SKM-1 (cell line): Measurements from ENCODE around the gene C4orf50.

Experiments used
- DNase-seq: peaks from one replicate; lab custom pipeline; 2025; ENCODE audit not compliant: unreplicated experiment; lab: John Stamatoyannopoulos, UW

The C4orf50 gene

DNA sequence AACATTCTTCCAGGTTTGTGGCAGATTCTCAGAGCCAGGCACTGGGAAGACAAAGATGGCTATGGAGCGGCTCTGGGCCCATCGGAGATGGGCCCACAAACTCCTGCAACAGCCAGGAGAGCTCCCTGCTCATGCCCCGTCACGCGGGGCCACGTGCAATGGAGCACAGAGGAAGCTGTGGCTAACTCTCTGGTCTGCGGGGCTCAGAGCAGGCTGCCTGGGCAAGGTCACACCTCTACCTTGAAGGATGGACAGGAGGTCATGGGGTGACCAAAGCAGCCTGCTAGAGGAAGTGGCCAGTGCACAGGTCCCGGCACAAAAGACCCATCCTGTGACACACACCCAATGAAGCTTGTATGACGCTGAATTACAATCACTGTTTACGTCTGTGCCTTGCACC, 45.2 kb downstream of the C4orf50 start:
- no peak for DNase-seq

DNA sequence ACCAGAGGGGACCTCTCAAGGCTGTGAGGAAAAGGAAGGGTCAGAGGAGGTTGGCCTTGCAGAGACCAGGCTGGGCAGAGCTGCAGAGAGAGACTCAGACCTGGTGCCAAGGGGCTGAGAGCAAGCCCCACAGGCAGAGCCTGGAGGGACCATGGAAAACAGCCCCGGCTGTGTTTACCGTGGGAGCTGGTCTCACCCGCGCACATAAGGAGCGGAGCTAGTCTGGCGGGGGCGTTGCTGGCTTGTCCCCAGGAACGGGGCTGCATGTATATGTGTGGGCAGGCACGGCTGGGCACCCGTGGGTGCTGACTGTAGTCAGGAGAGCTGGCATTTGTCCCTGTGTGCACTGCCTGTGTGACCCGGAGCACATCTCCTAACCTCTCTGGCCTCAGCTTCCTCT, 45.7 kb downstream of the C4orf50 start:
- no peak for DNase-seq

DNA sequence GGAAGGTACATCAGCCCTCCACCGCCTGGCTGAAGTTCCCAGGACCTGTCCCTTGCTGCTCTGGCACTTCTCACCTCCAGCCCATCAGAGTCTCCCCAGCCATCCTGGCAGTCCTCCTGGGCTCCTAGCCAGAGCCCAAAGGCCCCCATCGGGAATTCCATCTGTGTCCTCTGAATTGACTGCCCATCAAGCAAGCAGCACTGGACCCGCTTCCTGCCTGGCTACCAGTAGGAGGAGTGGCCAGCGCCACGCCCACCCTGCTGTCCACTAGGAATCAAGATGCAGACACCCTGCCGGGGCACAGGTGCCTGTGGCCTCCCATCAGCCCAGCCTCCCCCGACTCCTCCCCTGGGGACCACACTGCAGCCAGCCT, 47.2 kb downstream of the C4orf50 start:
- DNase-seq, result no peak

DNA sequence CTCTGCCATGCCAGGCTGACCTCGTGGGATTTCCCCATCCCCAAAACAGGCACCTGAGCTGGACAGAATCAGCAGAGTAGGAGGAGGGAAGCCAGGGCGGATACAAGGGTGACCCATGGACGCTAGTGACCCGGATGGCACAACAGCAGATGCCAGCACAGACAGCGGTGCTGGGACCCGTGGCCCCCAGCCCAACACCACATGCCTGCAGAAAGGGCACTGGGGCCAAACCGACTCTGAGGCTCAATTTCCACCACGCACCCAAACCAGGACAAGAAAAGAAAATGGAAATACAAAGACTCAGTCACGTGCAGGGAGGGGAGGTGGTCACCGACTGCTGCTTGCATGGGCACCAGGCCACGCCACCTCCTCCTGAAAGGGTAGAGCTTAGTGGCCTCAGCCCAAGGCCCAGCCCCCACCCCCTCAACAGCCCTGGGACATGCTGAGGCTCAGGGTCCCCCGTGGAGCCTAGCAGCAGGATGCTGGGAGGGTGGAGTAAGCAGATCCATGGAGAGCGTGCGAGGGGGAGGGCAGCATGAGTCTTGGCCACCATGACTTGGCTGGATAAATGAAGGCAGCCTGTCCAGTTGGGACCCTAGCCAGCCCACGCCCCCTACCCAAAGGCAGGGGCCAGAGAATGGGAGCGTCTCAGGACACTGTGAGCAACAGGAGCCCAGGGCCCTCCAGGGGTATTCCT, 47.7 kb downstream of the C4orf50 start:
- no peak for DNase-seq

DNA sequence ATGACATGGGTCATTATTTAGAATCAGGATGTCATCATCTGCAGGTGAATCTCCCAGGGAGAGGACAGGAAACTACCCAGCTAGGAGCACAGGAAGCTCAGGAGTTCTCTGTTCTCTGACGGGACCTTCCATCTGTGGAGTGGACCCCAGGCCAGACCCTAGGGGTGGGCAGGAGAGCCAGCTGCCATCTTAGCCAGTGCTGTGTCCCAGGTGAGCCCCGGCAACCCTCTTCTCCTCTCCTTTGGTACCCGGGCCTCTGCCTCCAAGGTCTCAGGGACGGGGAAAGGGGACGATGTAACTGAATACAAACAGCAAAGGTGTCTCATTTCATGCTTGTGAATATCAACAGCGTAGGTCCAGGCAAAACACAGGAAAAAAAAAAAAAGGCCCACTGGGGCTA, 48.5 kb downstream of the C4orf50 start:
- DNase-seq, result no peak

DNA sequence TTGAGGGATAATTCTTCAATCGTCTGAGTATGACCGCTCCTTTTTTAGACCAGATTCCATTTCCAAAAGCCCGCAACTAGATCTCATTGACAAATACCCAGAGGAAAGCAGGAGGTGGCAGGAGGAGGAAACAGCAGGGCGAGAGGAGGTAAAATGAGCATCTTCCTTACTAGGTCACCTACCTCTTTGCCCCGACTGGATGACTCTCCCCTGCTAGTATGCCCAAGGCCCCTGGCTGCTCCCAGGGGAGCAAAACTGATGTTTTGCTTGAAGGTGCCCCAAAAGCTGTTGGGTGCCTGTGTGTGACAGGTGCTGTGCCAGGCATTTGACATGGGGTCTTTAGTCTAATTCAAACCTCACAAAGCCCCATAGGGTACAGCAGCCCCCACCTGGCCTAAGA, 48.9 kb downstream of the C4orf50 start:
- no peak for DNase-seq

DNA sequence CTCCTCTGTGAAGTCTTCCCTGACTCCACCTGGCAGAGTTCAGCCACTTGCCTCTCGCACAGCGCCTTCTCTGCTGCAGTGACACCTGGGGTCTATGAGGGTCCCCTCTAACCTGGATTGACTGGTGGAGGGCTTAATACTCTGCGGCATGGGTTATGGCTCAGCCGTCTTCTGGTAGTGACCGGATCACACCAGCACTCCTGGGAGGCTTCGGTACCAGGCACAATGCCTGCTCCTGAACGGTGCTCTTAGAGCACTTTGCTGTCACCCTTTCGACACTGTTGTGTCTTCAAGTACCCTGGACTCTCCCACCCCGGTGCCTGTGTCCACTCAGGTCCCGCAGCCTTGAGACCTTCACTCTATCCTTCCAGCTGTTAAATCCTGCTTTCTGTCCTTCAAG, 50.0 kb downstream of the C4orf50 start:
- no peak for DNase-seq

DNA sequence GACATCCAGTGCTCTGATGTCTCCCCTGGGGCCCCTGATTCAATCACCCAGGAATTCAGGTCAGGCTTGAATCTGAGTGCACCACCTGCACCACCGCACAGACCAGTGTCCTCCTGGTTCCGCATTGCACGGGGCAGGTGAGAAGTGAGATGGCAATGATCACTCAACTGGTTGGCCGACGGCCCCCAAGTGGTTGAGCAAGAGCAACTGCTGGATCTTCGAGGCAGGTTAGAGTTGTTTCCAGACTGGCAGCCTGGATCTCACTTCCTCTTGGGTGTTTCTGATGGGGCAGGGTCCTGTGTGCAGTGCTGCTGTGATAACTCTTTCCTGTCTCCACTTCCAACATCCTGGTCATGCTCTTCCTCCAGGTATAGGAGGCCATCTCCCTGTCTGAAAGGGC, 50.4 kb downstream of the C4orf50 start:
- DNase-seq, result no peak

DNA sequence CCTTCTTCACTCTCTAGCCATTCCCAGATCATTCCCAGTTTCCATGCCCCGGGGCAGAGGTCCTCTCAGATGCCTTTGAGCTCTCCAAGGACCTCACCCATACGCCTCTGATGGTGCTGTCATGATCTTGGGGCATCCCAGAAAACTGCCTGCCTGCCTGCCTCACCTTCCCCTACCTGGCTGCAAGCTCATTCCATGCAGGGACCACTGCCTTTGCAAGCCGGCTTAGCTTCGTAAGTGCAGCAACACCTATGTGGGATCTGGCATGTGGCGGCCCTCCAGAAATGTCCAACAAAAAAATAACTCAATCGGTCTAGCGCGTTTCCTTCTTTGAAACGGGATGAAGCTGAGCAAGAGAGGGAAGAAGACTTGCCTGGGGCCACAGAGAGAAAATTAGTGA, 53.0 kb downstream of the C4orf50 start:
- DNase-seq, result no peak

DNA sequence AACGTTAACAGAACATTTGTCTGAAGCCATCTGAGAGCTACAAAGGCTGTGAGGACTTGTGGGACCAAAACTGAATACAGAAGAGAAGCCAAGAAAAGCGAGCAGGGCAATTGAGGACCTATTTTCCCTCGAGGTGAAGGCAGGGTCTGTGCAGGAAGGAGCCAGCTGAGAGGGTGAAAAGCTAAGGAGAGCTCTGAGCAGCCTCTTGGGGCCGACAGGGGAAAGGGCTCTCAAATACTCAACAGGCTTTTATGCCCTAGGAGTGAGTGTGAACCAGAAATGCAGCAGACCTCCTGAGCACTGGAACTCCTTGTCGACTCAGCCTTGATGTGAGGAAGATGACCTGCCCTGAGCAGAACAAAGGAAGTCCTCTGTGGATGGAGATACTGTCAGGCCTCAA, 54.2 kb downstream of the C4orf50 start:
- DNase-seq, result no peak

DNA sequence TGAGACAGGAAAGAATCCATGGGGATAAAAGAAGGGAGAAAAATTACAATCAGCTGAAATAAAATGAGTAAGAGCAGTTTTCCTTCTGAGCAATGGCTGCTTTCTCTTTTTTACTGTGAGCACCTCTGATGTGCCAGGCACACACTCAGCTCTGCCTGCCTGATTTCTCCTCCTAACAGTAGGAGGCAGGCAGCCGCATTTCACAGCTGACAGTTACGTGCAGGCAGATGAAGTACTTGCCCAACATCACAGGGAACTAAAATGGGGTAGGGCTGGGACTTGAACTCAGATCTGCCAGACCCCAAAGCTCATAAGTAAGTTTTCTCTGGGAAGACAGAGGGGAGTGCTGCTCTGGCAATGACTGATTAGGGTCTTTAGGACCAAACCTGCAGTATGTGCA, 54.6 kb downstream of the C4orf50 start:
- no peak for DNase-seq

DNA sequence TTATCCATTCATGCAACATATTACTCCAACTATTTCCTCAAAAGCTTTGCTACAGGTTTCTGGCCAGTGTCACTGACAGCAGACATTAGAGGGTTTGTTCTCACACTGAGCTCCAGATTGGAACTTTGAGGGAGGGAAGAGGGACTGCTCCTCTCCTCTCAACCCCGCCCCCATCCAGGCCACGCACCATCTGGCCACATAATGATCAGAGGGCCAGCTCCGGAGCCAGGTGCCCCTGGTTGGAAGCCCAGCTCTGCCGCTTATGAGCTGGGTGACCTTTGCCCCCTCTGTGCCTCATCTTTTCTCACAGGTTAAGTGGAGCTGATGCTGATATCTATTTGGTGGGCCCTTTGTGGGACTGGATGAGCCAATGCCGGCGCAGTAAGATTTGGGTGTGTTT, 55.8 kb downstream of the C4orf50 start:
- DNase-seq, result no peak

DNA sequence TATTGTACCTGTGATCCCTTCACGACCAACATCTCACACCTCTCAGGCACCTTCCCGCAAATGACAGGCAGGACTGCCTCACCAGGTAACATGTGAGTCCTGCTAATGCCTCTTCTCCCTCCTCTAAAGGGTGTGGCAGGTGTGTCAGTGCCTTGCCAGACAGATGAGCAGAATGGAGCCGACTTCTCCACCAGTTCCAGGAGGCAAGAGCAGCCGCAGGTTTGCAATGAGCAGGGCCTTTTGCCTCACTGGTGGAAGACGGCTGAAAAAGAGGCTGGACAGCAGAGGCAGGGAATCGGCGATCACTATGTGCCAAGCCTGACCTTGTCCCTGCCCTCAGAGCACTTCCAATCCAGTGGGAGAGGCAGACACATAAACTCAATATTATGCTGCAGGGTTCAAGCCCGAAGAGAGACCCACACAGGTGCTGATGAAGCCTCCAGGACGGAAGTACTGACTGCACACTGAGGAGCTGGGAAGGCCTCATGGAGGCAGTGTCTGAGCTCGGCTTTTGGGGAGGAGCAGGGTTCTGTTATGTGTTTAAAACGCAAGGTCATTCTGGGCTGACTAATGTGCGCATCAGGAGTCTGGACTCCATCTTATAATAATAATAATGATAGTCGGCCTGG, 57.9 kb downstream of the C4orf50 start:
- DNase-seq, result no peak

DNA sequence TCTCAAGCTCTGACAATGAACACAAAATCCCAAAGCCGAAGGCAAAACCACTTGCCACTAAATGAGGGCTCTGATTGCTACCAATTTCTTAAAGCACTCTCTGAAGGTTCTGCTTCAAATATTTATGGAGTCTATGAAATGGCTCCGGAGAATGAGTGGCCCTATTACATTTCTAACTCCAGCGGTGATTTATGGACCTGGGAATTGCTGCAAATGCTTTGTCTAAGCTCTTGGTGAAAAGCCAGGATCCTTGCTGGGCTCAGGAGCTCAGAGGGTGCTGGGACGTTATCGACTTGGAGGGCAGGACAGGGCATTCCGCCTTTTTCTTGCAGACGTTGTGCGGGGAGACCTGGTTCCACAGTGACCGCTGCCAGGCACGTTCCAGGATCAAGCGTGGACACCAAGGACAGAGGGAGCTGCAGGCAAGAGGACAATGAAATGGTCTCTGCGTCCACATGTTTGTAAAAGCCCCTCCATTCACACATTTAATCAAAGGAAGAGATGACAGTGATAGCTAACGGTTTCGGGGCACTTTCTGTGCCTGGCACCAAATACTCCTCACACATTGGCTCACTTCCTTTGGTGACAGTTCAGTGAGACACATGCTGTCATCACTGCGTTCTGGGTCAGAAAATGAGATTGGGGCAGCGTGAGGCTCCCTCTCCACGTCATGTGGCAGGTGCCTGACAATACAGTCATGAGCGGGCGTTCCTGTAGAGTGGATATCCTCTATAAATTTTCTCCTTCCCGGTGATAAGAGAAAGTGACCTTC, 58.8 kb downstream of the C4orf50 start:
- no peak for DNase-seq

DNA sequence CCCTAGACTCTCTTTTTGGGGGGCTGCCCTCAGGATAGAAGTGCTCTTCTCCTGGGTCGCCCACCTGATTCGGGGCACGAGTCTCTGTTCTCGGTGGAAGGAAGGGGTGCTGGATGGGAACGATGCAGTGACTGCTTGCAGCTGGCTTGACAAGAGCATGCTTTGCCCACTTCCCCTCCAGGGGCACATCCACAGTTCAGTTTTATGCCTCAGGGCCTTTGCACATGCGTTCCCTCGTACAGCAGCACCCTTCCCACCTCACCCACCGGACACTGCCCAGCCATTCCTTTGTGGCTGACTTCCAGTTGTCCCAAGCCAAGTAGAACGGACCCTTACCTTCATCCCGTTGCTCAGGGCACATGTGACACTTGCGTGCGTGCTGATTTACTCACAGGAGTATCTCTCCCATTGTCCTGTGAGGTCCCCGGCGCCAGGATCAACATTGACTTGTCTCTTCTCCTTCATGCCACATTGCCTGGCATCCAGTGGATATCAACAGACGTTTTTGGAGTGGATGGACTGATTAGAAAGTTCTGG, 60.0 kb downstream of the C4orf50 start:
- DNase-seq, result no peak

DNA sequence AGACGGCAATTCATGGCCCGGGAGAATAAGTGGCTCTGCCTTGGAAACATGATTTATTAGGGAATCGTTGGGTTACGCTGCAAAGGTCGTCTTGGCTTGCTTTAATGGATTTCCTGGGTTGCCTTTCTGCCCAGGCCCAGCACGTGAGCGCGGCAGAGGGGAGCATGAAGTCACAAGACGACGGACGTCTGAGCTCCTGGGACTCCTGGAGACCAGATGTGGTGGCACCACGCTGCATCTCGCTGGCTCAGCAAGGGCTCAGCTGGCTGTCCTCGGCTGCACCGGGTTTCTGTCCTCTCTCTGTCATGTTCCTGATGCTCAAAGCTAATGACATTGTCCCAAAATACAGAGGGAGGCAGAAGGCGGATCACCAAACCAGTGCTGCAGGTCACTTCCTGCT, 61.2 kb downstream of the C4orf50 start:
- DNase-seq, result no peak

DNA sequence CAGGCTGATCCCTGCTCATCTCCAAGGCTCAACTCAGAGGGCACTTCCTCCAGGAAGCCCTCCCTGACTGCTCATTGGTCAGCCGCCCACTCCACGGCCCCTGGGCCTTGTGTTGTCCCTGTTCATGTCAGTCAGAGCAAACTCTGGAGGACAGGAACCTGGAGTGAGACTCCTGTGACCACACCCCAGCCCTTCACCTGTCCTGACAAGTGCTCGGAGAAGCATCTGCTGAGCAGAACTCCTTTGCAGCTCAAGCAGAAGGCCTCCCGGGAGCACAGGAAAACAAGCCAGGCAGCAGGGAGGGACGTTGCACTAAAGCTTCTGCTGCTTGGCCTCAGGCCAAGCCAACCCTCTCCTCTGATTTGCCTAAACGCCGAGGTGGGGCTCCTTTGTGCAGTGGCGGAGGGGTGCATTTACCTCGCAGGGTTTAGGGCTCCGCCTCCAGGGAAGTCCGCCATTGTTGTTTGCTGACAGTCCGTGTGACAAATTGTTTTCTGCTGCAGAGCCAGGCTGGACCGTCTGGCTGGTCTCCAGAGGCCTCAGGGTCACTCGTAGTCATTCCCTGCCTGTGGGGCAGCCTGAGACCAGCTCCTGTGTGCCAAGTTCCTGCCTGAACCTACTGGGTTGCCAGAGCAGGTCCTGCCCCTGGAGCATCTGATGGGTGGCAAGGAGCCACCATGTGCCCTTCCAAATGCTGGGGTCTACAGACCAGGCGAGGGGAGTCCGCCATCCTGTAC, 61.8 kb downstream of the C4orf50 start:
- no peak for DNase-seq

DNA sequence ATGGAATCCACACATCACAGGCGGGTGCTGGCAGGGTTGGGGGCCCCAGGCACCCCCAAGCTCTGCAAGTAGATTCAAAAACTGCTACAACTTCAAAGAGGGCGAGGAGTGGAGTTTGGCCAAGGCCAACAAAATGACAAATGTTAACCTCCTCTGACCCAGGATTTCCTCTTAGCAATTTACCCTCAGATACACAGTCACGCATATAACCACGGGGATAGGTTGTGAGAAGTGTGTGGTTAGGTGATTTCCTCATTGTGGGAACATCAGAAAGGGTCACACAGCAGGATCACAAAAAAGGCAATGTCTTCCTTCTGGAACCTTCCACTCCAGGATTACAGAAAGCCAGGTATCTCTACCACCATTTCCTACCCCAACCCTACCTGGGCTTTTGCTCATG, 62.4 kb downstream of the C4orf50 start:
- peak; percentile 34 for DNase-seq

DNA sequence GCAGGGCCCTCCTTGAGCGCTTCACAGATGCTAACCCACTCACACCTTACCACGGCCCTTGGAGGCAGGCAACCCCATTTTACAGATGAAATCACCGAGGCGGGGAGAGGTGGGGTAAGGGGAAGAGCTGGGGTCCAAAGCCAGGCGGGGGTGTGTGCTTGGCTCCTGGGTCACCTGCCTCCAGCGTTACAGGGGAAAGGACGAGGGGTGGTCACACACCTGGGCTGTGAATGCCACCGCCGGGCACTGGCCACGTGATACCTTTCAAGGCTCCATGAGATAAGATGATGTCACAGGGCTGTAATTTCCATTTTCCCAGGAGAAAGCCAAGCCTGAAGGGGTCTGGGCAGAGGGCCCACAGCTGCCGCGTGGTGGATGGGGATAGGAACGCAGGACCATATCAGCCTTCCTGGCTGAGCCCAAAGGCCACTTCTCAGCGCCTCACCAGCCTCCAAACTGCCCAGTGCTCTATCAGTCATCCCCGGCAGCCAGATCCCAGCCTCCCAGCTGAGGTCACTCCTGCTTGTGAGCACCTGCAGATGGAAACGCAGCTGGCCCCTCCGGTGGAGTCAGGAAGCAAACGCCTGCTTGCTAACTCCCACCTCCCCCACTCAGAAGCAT, 62.9 kb downstream of the C4orf50 start:
- no peak for DNase-seq

DNA sequence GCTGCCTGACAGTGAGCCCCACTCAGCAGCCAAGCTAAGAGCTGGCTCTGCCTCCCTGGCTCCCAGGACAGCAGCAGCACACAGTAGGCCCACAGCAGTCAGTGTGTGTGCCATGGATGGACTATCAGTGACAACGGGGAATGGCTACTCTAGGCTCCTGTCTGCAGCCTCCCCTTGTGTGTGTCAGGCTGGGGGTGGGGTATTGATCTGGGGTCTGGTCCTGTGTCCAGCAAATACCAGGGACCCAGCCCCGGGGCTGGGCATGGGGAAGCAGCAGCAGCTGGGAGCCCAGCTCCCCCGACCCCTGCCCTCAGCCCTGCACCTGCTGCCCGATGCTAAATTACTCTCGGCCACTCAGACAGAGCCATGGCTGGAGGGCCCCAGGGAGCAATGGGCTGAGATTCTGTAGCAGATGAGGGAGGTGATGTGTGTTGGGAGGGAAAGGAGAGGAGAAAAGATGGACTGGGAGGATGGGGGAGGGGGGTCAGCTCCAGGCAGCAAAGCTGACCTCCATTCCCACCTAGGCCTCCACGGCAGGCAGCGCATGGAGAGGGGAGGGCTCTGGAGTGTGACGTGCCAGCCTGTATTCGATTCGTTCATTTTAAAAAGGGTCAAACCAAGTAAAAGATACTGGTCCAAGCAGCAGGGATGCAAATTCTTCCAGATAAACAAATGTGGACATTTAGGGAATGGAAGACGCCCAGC, 64.0 kb downstream of the C4orf50 start:
- no peak for DNase-seq
